CD8-positive, alpha-beta memory T cell (primary cell): ENCODE measurements around the gene CISH. TPM values are rescaled to one million over a fixed set of nuclear protein-coding genes. Genes with fewer than 3 reads are reported as not detected.

ENCODE experiments used
- CTCF ChIA-PET: fragments of 350-600 bp; sonication (Branson Sonifier 250); formaldehyde crosslinking; loops from one replicate; lab custom pipeline; 2021; ENCODE audit warnings: antibody characterized with exemption; lab: Charles Lee
- POLR2A ChIA-PET: fragments of 350-600 bp; sonication (Branson Sonifier 250); formaldehyde crosslinking; loops from one replicate; lab custom pipeline; 2021; ENCODE audit warnings: antibody characterized with exemption; lab: Charles Lee
- DNase-seq, 5 donors: peaks; one replicate each; pipeline versions ENCODE4 v3.0.0 to v3.0.0-alpha.2; 2020 to 2022; ENCODE audit warnings: mixed read lengths in 1 of 5
- H3K27ac ChIP-seq: one replicate; pipeline ENCODE4 v1.7.0; 2013; ENCODE audit warnings: low read depth, mild to moderate bottlenecking, low read length, moderate library complexity
- H3K27me3 ChIP-seq: 2 replicates; pipeline ENCODE4 v1.7.0; 2013; ENCODE audit warnings: low read length, mild to moderate bottlenecking; ENCODE audit not compliant: insufficient read depth, poor library complexity, severe bottlenecking
- H3K36me3 ChIP-seq: 2 replicates; pipeline ENCODE4 v1.7.0; 2013; ENCODE audit warnings: mild to moderate bottlenecking, low read length, moderate library complexity; ENCODE audit not compliant: insufficient read depth
- H3K4me1 ChIP-seq: 2 replicates; pipeline ENCODE4 v1.7.0; 2013; ENCODE audit warnings: mild to moderate bottlenecking, low read length, moderate library complexity; ENCODE audit not compliant: insufficient read depth
- H3K4me3 ChIP-seq: 2 replicates; pipeline ENCODE4 v1.7.0; 2013; ENCODE audit warnings: mild to moderate bottlenecking, low read length
- H3K9me3 ChIP-seq: 2 replicates; pipeline ENCODE4 v1.7.0; 2013; ENCODE audit warnings: mild to moderate bottlenecking, low read length
- H3K27ac Mint-ChIP-seq, 8 donors: one replicate each; pipeline ENCODE4 v1.8.0; 2020 to 2021; ENCODE audit warnings: mixed read lengths in 8 of 8, mild to moderate bottlenecking in 6 of 8, inconsistent platforms in 3 of 8, moderate library complexity in 3 of 8
- H3K27me3 Mint-ChIP-seq, 2 donors: one replicate each; pipeline ENCODE4 v1.8.0; 2020 to 2021; ENCODE audit warnings: mixed read lengths in 2 of 2, mild to moderate bottlenecking in 1 of 2, moderate library complexity in 1 of 2
- H3K36me3 Mint-ChIP-seq, 3 donors: one replicate each; pipeline ENCODE4 v1.8.0; 2020 to 2021; ENCODE audit warnings: mixed read lengths in 3 of 3, inconsistent platforms in 1 of 3, mild to moderate bottlenecking in 1 of 3
- H3K4me1 Mint-ChIP-seq, 3 donors: one replicate each; pipeline ENCODE4 v1.8.0; 2020 to 2021; ENCODE audit warnings: mixed read lengths in 3 of 3, inconsistent platforms in 1 of 3, mild to moderate bottlenecking in 1 of 3
- H3K4me3 Mint-ChIP-seq, 7 donors: one replicate each; pipeline ENCODE4 v1.8.0; 2020 to 2021; ENCODE audit warnings: mixed read lengths in 7 of 7, mild to moderate bottlenecking in 6 of 7, moderate library complexity in 4 of 7, inconsistent platforms in 2 of 7
- H3K9me3 Mint-ChIP-seq, 5 donors: one replicate each; pipeline ENCODE4 v1.8.0; 2020 to 2022; ENCODE audit warnings: mixed read lengths in 5 of 5, mild to moderate bottlenecking in 3 of 5, moderate library complexity in 2 of 5, inconsistent platforms in 1 of 5
- polyA plus RNA-seq: library from polyadenylated mRNA; unstranded; fragments of 300-500 nt; fragmentation: Illumina TruSeq; gene quantifications from one replicate; pipeline ENCODE4 v1.2.3, GENCODE V29; 2021
- total RNA-seq, 2 experiments: library from RNA; stranded (reverse); gene quantifications; one replicate each; pipeline ENCODE4 v1.2.3, GENCODE V29; 2021

The CISH gene
- total and polyA plus RNA-seq, 3 experiments from 2014 or later = 92.8 to 222 (median 216) TPM

DNA sequence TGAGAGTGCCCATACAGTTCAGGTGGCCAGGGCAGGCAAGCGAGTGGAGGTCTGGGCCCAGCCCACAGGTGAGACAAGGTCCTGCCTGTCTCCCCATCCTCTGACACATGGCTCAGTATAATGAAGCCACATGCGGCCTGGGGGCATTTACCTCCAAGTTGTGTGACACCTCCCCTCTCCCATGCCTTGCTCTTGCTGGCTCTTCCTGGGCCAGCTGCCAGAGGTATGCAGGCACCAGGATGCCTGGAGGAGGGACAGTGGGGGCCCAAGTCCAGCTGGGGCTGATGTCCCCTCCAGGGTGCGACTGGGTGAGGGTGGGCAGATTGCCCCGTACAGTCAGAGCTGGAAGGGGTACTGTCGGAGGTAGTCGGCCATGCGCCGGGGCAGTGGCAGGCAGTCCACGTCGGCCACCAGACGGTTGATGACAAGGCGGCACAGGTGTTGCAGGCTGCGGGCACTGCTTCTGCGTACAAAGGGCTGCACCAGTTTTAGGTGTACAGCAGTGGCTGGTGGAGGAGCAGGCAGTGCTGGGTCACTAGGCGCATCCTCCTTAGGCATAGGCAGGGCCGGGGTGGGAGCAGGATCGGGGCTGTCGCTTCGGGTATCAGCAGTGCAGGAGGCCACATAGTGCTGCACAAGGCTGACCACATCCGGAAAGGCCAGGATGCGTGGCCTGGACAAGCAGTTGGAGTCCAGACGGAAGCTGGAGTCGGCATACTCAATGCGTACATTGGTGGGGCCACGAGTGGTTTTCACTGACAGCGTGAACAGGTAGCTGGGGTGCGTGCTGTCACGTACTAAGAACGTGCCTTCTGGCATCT, 4.1 kb downstream of the CISH start:
- H3K4me3 ChIP-seq = peak overlapping the region; percentile 98
- H3K9me3 ChIP-seq = no peaks in the 10 kb centered on the region
- peaks cover 80 to 93% (median 86%) of the 10 kb centered on the region in 3 donors for H3K4me1 Mint-ChIP-seq
- H3K4me1 ChIP-seq = peaks cover 68% of the 10 kb centered on the region
- H3K36me3 Mint-ChIP-seq = peaks cover 31 to 57% (median 32%) of the 10 kb centered on the region in 3 donors
- peaks cover 60% of the 10 kb centered on the region for H3K36me3 ChIP-seq
- H3K4me3 Mint-ChIP-seq = peak overlapping the region; percentile 82 to 97 (median 97)
- H3K27me3 ChIP-seq = no peaks in the 10 kb centered on the region
- H3K9me3 Mint-ChIP-seq = no peaks in the 10 kb centered on the region
- no peaks in the 10 kb centered on the region for H3K27me3 Mint-ChIP-seq
- no peak for DNase-seq
- peak overlapping the region; percentile 92 to 98 (median 95) for H3K27ac Mint-ChIP-seq
- CTCF ChIA-PET = interaction anchor here (1.5 to 21.6 kb wide), 4 partner anchors 8 to 32 kb away, joined by 3 to 724 read pairs (median 156); partner anchors contain the start of genes C3orf18, HEMK1 and MAPKAPK3
- POLR2A ChIA-PET = interaction anchor here (0.6 to 6.7 kb wide), 5 partner anchors 17 to 893 kb away, joined by 3 to 56 read pairs (median 10); partner anchors contain the start of genes C3orf18, HEMK1 and NPRL2
- H3K27ac ChIP-seq = peak overlapping the region; percentile 84

DNA sequence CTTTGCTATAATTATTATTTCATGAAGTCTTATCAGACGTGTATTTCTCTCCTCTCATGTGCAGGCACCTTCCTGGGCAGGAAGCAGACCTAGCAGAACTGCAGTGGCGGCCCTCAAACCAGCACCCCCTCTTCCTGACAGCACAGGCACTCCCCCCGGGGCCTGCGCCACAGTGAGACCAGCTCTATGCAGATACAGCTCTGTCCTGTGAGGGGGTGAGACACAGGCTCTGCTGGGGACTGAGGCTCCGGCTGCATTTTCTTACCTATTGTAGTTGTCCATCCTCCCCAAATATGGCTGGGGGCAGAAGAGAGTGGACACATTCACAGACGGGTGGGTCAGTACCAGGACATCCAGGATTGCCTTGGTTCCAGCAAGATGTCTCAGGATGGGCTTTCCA, 5.0 kb downstream of the CISH start:
- Histone ChIP-seq H3K36me3 (peaks cover 60% of the 10 kb centered on the region), H3K4me3 (peak overlapping the region; percentile 98), H3K27ac (peak overlapping the region; percentile 84), H3K4me1 (peaks cover 77% of the 10 kb centered on the region), H3K9me3 (no peaks in the 10 kb centered on the region), H3K27me3 (no peaks in the 10 kb centered on the region)
- ChIA-PET CTCF (interaction anchor here (4.8 to 21.6 kb wide), 3 partner anchors 9 to 32 kb away, joined by 18 to 724 read pairs (median 293); partner anchors contain the start of genes C3orf18, HEMK1 and MAPKAPK3), POLR2A (interaction anchor here (1.7 to 6.7 kb wide), 2 partner anchors 16 to 32 kb away, joined by 5 to 56 read pairs; no protein-coding TSS in a partner anchor)
- Mint-ChIP-seq H3K27me3 (no peaks in the 10 kb centered on the region), H3K4me3 (peak overlapping the region; percentile 79 to 97 (median 97)), H3K36me3 (peaks cover 31 to 57% (median 32%) of the 10 kb centered on the region in 3 donors), H3K27ac (peak overlapping the region; percentile 85 to 98 (median 94)), H3K4me1 (peaks cover 83 to 95% (median 88%) of the 10 kb centered on the region in 3 donors), H3K9me3 (no peaks in the 10 kb centered on the region)
- DNase-seq = peak; percentile 28 to 76 (median 43)

DNA sequence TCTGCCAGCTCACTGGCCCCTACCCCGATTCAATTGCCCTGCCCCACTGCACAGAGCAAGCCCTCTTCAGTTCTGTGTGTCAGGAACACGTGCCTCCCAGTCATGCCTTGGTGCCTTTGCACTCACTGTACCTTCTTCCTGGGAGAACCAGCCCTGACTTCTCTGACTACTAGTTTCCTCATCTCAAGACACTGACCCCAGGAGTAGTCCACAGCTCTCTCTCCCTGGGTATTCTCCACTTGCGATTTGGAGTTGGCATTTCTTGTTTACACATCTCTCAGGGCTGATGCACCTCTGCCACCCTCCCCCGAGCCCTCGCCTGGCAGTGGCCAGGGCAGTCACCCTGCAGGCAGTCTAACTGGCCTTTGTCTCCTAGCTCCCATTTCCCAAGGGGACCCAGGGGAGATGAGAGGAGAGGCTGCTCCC, 5.7 kb downstream of the CISH start:
- H3K4me1 ChIP-seq = peaks cover 84% of the 10 kb centered on the region
- H3K27me3 ChIP-seq = no peaks in the 10 kb centered on the region
- peaks cover 31 to 55% (median 32%) of the 10 kb centered on the region in 3 donors for H3K36me3 Mint-ChIP-seq
- no peak for DNase-seq
- no peaks in the 10 kb centered on the region for H3K9me3 Mint-ChIP-seq
- ChIA-PET CTCF (interaction anchor here (0.9 to 21.6 kb wide), 5 partner anchors 7 to 784 kb away, joined by 3 to 724 read pairs (median 18); partner anchors contain the start of genes C3orf18, HEMK1 and MAPKAPK3), POLR2A (interaction anchor here (1.7 to 6.7 kb wide), 2 partner anchors 15 to 31 kb away, joined by 5 to 56 read pairs; no protein-coding TSS in a partner anchor)
- peak overlapping the region; percentile 85 to 98 (median 94) for H3K27ac Mint-ChIP-seq
- peak overlapping the region; percentile 79 to 97 (median 97) for H3K4me3 Mint-ChIP-seq
- H3K9me3 ChIP-seq = no peaks in the 10 kb centered on the region
- H3K27me3 Mint-ChIP-seq = no peaks in the 10 kb centered on the region
- peak overlapping the region; percentile 98 for H3K4me3 ChIP-seq
- H3K27ac ChIP-seq = peak overlapping the region; percentile 84
- H3K4me1 Mint-ChIP-seq = peaks cover 90 to 100% (median 95%) of the 10 kb centered on the region in 3 donors
- H3K36me3 ChIP-seq = peaks cover 60% of the 10 kb centered on the region

DNA sequence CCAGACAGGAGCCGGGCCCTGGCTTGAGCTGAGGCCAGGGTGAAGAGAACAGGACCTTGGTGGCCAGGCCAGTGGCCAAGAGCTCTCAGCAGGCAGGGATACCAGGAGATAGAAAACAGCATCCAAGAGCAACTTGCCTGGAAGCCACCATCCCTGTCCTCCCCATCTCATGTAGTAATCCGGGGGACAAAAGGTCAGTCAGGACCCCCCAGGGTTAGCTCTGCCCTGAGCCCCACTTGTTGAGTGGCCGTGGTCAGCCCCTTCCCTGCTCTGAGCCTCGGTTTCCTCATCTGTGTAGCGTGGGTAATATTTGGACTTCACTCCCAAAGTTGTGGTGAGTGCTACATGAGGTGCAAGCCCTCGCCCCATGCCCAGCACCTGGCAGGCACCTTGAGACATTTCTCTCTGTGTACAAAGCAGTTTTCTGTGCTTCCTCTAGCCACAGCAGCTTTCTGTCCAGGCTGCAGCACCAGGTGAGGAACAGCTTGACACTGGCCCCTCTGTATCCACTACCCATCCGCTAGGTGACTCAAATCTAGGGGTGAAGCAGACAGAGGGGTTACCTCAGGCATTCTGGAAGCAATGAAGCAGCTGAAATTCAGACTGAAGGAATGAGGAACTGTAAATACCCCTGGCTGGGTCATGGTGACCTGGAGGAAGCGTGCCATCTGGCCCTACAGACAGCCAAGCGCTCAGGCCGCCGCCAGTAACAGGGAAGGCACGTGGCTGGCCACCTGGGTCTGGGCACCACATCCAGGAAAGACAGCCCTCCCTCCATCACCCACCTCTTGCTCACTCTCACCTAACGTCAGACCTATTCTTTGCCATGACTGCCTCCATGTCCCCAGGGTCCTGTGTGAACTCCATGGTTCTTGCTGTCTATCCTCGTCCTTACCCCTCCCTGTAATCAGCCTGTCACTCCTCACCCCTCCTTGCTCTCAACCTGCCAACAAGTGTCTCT, 6.7 kb downstream of the CISH start:
- Histone ChIP-seq H3K9me3 (no peaks in the 10 kb centered on the region), H3K4me3 (peak overlapping the region; percentile 98), H3K36me3 (peaks cover 50% of the 10 kb centered on the region), H3K27me3 (no peaks in the 10 kb centered on the region), H3K27ac (peak overlapping the region; percentile 84), H3K4me1 (peaks cover 94% of the 10 kb centered on the region)
- Mint-ChIP-seq H3K9me3 (no peaks in the 10 kb centered on the region), H3K36me3 (peaks cover 30 to 52% (median 31%) of the 10 kb centered on the region in 3 donors), H3K27ac (peak overlapping the region; percentile 90 to 98 (median 96)), H3K4me3 (peak overlapping the region; percentile 79 to 97 (median 97)), H3K27me3 (no peaks in the 10 kb centered on the region), H3K4me1 (peaks cover 97 to 100% (median 99%) of the 10 kb centered on the region in 3 donors)
- POLR2A ChIA-PET = interaction anchor here (0.8 to 6.7 kb wide), 2 partner anchors 14 to 36 kb away, joined by 7 to 56 read pairs; partner anchors contain the start of gene HEMK1
- DNase-seq = no peak
- CTCF ChIA-PET = interaction anchor here (0.9 to 21.6 kb wide), 5 partner anchors 8 to 785 kb away, joined by 3 to 724 read pairs (median 18); partner anchors contain the start of genes C3orf18, HEMK1 and MAPKAPK3

DNA sequence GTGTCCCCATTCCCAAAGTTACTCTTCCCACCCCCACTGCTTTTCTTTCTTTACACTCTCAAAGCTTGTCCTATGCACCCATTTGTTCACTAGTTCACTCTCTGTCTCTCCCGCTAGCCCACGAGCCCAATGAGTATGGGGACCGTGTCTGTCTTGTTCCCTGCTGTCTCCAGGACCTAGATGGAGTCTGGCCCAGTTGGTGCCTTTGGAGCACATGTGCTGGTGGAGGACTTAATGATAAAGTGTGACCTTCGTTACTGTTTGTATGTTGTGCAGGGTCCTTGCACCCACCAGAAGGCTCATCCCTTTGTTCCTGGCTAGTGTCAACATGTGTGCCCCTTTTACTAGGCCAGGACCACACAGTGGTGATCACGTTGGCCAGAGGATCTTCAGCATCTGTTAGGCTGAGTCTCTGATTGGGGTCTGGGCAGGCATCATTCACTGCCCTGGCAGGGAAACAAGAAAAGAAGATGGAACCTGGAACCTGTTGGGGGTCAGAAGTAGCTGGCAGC, 7.4 kb downstream of the CISH start:
- H3K27ac Mint-ChIP-seq = peak overlapping the region; percentile 90 to 98 (median 96)
- POLR2A ChIA-PET = interaction anchor here (0.8 to 6.7 kb wide), 2 partner anchors 14 to 35 kb away, joined by 7 to 56 read pairs; partner anchors contain the start of gene HEMK1
- no peak for DNase-seq
- Histone ChIP-seq H3K9me3 (no peaks in the 10 kb centered on the region), H3K4me1 (peaks cover 100% of the 10 kb centered on the region), H3K4me3 (no peak overlapping the region), H3K27me3 (no peaks in the 10 kb centered on the region), H3K27ac (peak overlapping the region; percentile 84), H3K36me3 (peaks cover 44% of the 10 kb centered on the region)
- H3K36me3 Mint-ChIP-seq = peaks cover 27 to 52% (median 30%) of the 10 kb centered on the region in 3 donors
- CTCF ChIA-PET = interaction anchor here (1.6 to 21.6 kb wide), 4 partner anchors 9 to 29 kb away, joined by 5 to 724 read pairs (median 156); partner anchors contain the start of genes C3orf18, HEMK1 and MAPKAPK3
- peaks cover 95 to 100% (median 98%) of the 10 kb centered on the region in 3 donors for H3K4me1 Mint-ChIP-seq
- no peaks in the 10 kb centered on the region for H3K9me3 Mint-ChIP-seq
- peak overlapping the region; percentile 45 to 97 (median 71) for H3K4me3 Mint-ChIP-seq
- no peaks in the 10 kb centered on the region for H3K27me3 Mint-ChIP-seq

DNA sequence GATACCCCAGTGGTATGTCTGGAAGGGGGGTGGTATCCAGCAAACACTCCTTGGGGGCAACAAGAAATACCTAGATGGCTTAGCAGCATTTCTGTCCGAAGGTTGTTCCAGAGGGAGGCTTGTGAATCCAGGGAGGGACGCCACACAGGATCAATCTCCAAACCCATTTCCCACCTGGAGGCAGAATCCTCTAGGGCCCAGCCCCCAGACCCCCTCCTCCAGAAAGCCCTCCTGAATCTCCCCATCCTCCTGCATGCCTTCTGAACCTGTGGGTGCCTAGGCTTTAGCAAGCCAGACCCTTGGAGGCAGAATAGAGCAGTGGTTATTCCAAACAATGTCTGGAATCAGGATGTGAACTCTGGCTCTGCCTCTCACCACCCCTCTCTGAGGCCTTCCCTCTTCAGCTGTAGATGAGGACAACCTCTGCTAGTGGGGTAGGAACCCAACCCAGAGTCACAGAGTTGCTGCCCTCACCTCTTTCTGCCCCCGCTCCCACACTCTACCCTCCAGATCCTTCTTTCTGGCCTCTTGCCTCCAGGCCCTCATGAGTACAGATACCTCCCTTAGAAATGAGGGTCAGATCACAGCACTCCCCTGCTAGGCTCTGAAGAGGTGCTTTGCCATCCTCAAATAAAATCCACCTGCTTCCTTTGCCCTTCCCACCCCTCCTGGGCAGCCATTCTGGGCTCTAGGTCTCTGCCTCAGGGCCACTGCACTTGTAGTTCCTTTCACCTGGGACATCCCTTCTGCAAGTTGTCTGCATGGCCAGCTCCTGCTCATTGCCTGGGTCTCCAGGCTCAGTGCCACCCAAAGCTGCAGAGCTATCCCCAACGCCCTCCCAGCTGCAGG, 8.1 kb downstream of the CISH start:
- DNase-seq = no peak
- ChIA-PET POLR2A (interaction anchor here (3.5 kb wide), 1 partner anchor 14 kb away, joined by 24 read pairs; no protein-coding TSS in a partner anchor), CTCF (interaction anchor here (1.0 to 21.6 kb wide), 7 partner anchors 8 to 28 kb away, joined by 3 to 724 read pairs (median 33); partner anchors contain the start of genes C3orf18, CISH, HEMK1 and MAPKAPK3)
- H3K4me1 ChIP-seq = peaks cover 100% of the 10 kb centered on the region
- H3K27ac Mint-ChIP-seq = peak overlapping the region; percentile 90 to 98 (median 96)
- peaks cover 44% of the 10 kb centered on the region for H3K36me3 ChIP-seq
- peak overlapping the region; percentile 84 for H3K27ac ChIP-seq
- no peaks in the 10 kb centered on the region for H3K27me3 ChIP-seq
- H3K4me3 Mint-ChIP-seq = peak overlapping the region; percentile 51 to 97 (median 74)
- H3K9me3 ChIP-seq = no peaks in the 10 kb centered on the region
- no peak overlapping the region for H3K4me3 ChIP-seq
- no peaks in the 10 kb centered on the region for H3K9me3 Mint-ChIP-seq
- H3K4me1 Mint-ChIP-seq = peaks cover 89 to 99% (median 94%) of the 10 kb centered on the region in 3 donors
- no peaks in the 10 kb centered on the region for H3K27me3 Mint-ChIP-seq
- peaks cover 22 to 49% (median 26%) of the 10 kb centered on the region in 3 donors for H3K36me3 Mint-ChIP-seq
